HepG2 (cell line): Measurements from ENCODE around the gene GPC6. TPM values are rescaled to one million over a fixed set of nuclear protein-coding genes. Genes with fewer than 3 reads are reported as not detected.

ENCODE experiments used
- ARID3A ChIP-seq: IDR thresholded peaks from 2 replicates; pipeline ENCODE4 v1.6.1; 2012; ENCODE audit warnings: low read depth, low read length, improper control_type of control experiment
- CEBPB ChIP-seq: IDR thresholded peaks from 2 replicates; pipeline ENCODE4 v1.6.1; 2011; ENCODE audit warnings: low read depth, low read length, improper control_type of control experiment, borderline replicate concordance
- CENPBD1 ChIP-seq: sonication (generic); formaldehyde crosslinking; IDR thresholded peaks from 2 replicates; pipeline ENCODE4 v1.8.0; 2022; ENCODE audit warnings: missing genetic modification reagents, low read depth, mild to moderate bottlenecking, borderline replicate concordance
- CREM ChIP-seq, 2 experiments: sonication (generic) in 1 of 2; formaldehyde crosslinking in 1 of 2; IDR thresholded peaks; 2 replicates each; pipeline versions ENCODE4 v1.4.0 to v1.6.1; 2016 to 2020; ENCODE audit warnings: antibody characterized with exemption in 1 of 2, mild to moderate bottlenecking in 1 of 2, missing genetic modification reagents in 1 of 2
- FOXP1 ChIP-seq, 2 experiments: fragments of 450-650 bp in 1 of 2; IDR thresholded peaks; 2 replicates each; pipeline ENCODE4 v1.6.1; 2017 to 2018; ENCODE audit warnings: antibody characterized with exemption in 1 of 2
- HMG20A ChIP-seq: IDR thresholded peaks from 2 replicates; pipeline ENCODE4 v1.6.1; 2016; ENCODE audit warnings: borderline replicate concordance
- KDM2A ChIP-seq: sonication (generic); formaldehyde crosslinking; IDR thresholded peaks from 2 replicates; pipeline ENCODE4 v1.4.0; 2020; ENCODE audit warnings: low read depth, missing genetic modification reagents, borderline replicate concordance
- KIAA2018 ChIP-seq: sonication (generic); formaldehyde crosslinking; IDR thresholded peaks from 2 replicates; pipeline ENCODE4 v1.5.0; 2020; ENCODE audit warnings: mild to moderate bottlenecking, missing genetic modification reagents, borderline replicate concordance
- MED1 ChIP-seq: sonication (generic); formaldehyde crosslinking; IDR thresholded peaks from 2 replicates; pipeline ENCODE4 v1.4.0; 2020; ENCODE audit warnings: missing genetic modification reagents
- TCF7 ChIP-seq: sonication (generic); IDR thresholded peaks from 2 replicates; pipeline ENCODE4 v1.6.1; 2016; ENCODE audit warnings: antibody characterized with exemption, low read depth
- ZGPAT ChIP-seq: IDR thresholded peaks from 2 replicates; pipeline ENCODE4 v1.6.1; 2016; ENCODE audit warnings: mild to moderate bottlenecking
- ZMYM2 ChIP-seq: sonication (generic); formaldehyde crosslinking; IDR thresholded peaks from 2 replicates; pipeline ENCODE4 v1.8.0; 2022; ENCODE audit warnings: mild to moderate bottlenecking, missing genetic modification reagents
- ZNF33B ChIP-seq: sonication (generic); formaldehyde crosslinking; IDR thresholded peaks from 2 replicates; pipeline ENCODE4 v1.5.1; 2020; ENCODE audit warnings: mild to moderate bottlenecking, missing genetic modification reagents
- ZNF629 ChIP-seq: sonication (generic); formaldehyde crosslinking; conservative IDR thresholded peaks from 2 replicates; pipeline ENCODE4 v1.5.0; 2020; ENCODE audit warnings: missing genetic modification reagents
- polyA plus RNA-seq, 8 experiments: library from polyadenylated mRNA; depleted of rRNA in 3 of 8; stranded (reverse) in 7 of 8; unstranded in 1 of 8; fragments of >200 nt; fragmentation: Illumina TruSeq in 4 of 8; extraction: Trizol in 4 of 8; gene quantifications; 2 replicates each; pipeline versions ENCODE4 v1.2.1 to v1.2.3, GENCODE V29; 2011 to 2016; ENCODE audit warnings: low read depth in 4 of 8, missing spikeins in 1 of 8, mixed read lengths in 1 of 8; ENCODE audit not compliant: insufficient read depth in 1 of 8
- total RNA-seq, 5 experiments: library from RNA; depleted of rRNA; stranded (reverse); fragments of >200 nt; fragmentation: Illumina TruSeq; extraction: Trizol; gene quantifications; 2 replicates each; pipeline ENCODE4 v1.2.3, GENCODE V29; 2016; ENCODE audit warnings: low read depth in 1 of 5

GPC6 gene
- total and polyA plus RNA-seq, 2 of the 13 experiments (the other 11 are each of a cell fraction or from before 2014, with no cell fraction given): 24.5 to 33.9 TPM

- no peak for TF ChIP-seq CENPBD1 (CRISPR knock-in tag)
- TF ChIP-seq KDM2A: no peak
- TF ChIP-seq HMG20A: peak; percentile 42; the same call in 1 of the 2 replicates
- TF ChIP-seq CREM (IDR thresholded peaks at IDR 0.05): peak; percentile 66; the same call in 1 of the 2 replicates
- no peak for TF ChIP-seq CREM (CRISPR knock-in tag; IDR thresholded peaks at IDR 0.05)
- TF ChIP-seq ZNF33B (CRISPR knock-in tag): no peak
- TF ChIP-seq MED1: peak; percentile 62; the same call in 1 of the 2 replicates
- TF ChIP-seq ZMYM2 (CRISPR knock-in tag): peak; percentile 70; the same call in 1 of the 2 replicates
- peak; percentile 58; the same call in 1 of the 2 replicates for TF ChIP-seq TCF7
- TF ChIP-seq FOXP1 (IDR thresholded peaks at IDR 0.05): no peak
- TF ChIP-seq FOXP1 (CRISPR knock-in tag; IDR thresholded peaks at IDR 0.05): peak; percentile 58; the same call in 1 of the 2 replicates
- TF ChIP-seq KIAA2018 (CRISPR knock-in tag): no peak
- peak; percentile 78; the same call in 1 of the 2 replicates for TF ChIP-seq ARID3A
- peak; percentile 93 for TF ChIP-seq ZNF629 (CRISPR knock-in tag)
- 0 out of 2 replicates have a peak, but pooled peaks have one; percentile 1 for TF ChIP-seq CEBPB
- peak; percentile 42; the same call in 1 of the 2 replicates for TF ChIP-seq ZGPAT (CRISPR knock-in tag)
Measured at GRCh38 chr13:94263038-94263437, 1036.4 kb downstream of the GPC6 start (continued).
